OCI-LY1 (cell line): ENCODE data around the gene ST3GAL2.
"Not testable (repeated sequence)": the region's sequence is repeated elsewhere in the genome, so short reads cannot be mapped to it uniquely, and the experiment has no call there.

Source experiments
- H2AFZ ChIP-seq: fragments of 200-600 bp; sonication (generic), shearing (Covaris generic); 2 replicates; pipeline ENCODE4 v1.6.0; 2014; ENCODE audit warnings: antibody characterized with exemption, mild to moderate bottlenecking, low read length
- H3F3A ChIP-seq: fragments of 200-600 bp; sonication (generic), shearing (Covaris generic); 2 replicates; pipeline ENCODE4 v1.6.0; 2014; ENCODE audit warnings: mild to moderate bottlenecking, antibody characterized with exemption, low read length, moderate library complexity; ENCODE audit not compliant: insufficient read depth
- H3K27ac ChIP-seq: fragments of 200-600 bp; sonication (generic); 2 replicates; pipeline ENCODE4 v1.5.1; 2014; ENCODE audit warnings: low read length, mixed run types, mild to moderate bottlenecking, low read depth; ENCODE audit not compliant: poor library complexity, severe bottlenecking
- H3K27me3 ChIP-seq: fragments of 200-600 bp; sonication (generic); 2 replicates; pipeline ENCODE4 v1.6.0; 2014; ENCODE audit warnings: antibody characterized with exemption, mild to moderate bottlenecking, low read length, moderate library complexity; ENCODE audit not compliant: insufficient read depth
- H3K36me3 ChIP-seq: fragments of 200-600 bp; sonication (generic); 2 replicates; pipeline ENCODE4 v1.6.1; 2014; ENCODE audit warnings: mild to moderate bottlenecking, antibody characterized with exemption, low read length, moderate library complexity, mixed read lengths; ENCODE audit not compliant: insufficient read depth
- H3K4me1 ChIP-seq: fragments of 200-600 bp; sonication (generic); 2 replicates; pipeline ENCODE4 v1.5.1; 2014; ENCODE audit warnings: mild to moderate bottlenecking, low read length, moderate library complexity; ENCODE audit not compliant: insufficient read depth, severe bottlenecking
- H3K4me2 ChIP-seq: fragments of 200-600 bp; sonication (generic), shearing (Covaris generic); 2 replicates; pipeline ENCODE4 v1.6.1; 2014; ENCODE audit warnings: low read length
- H3K4me3 ChIP-seq: fragments of 200-600 bp; sonication (generic); 2 replicates; pipeline ENCODE4 v1.5.1; 2014; ENCODE audit warnings: low read length, low read depth, mild to moderate bottlenecking, mixed read lengths; ENCODE audit not compliant: poor library complexity, severe bottlenecking
- H3K79me2 ChIP-seq: fragments of 200-600 bp; shearing (Covaris generic); 2 replicates; pipeline ENCODE4 v1.6.1; 2016; ENCODE audit warnings: mixed run types, low read length, mixed read lengths; ENCODE audit not compliant: insufficient read depth
- H3K9ac ChIP-seq: fragments of 200-600 bp; sonication (generic), shearing (Covaris generic); 2 replicates; pipeline ENCODE4 v1.6.1; 2014; ENCODE audit warnings: mild to moderate bottlenecking, low read length, mixed read lengths
- H3K9me2 ChIP-seq: fragments of 200-600 bp; sonication (generic), shearing (Covaris generic); 2 replicates; pipeline ENCODE4 v1.6.1; 2014; ENCODE audit warnings: low read depth, mild to moderate bottlenecking, low read length, mixed read lengths
- H3K9me3 ChIP-seq: fragments of 200-600 bp; shearing (Covaris generic); 2 replicates; pipeline ENCODE4 v1.6.1; 2014; ENCODE audit warnings: low read length, mixed read lengths
- H4K20me1 ChIP-seq: fragments of 200-600 bp; sonication (generic), shearing (Covaris generic); 2 replicates; pipeline ENCODE4 v1.6.0; 2016; ENCODE audit warnings: mild to moderate bottlenecking, low read length; ENCODE audit not compliant: insufficient read depth
- EZH2 ChIP-seq: fragments of 200-600 bp; sonication (generic), shearing (Covaris generic); IDR thresholded peaks from 2 replicates; pipeline ENCODE4 v1.8.0; 2017; ENCODE audit warnings: borderline replicate concordance, mixed run types, mild to moderate bottlenecking, antibody characterized with exemption, low read length, moderate library complexity, mixed read lengths
- TF ChIP-seq, protein P1 (sequence below): fragments of 200-600 bp; sonication (generic), shearing (Covaris generic); IDR thresholded peaks from 2 replicates; pipeline ENCODE4 v1.5.1; 2017; ENCODE audit warnings: mild to moderate bottlenecking, antibody characterized with exemption, low read length, moderate library complexity, mixed read lengths

Gene ST3GAL2

GRCh38 chr16:70417661-70418060, 21.2 kb downstream of the ST3GAL2 start:
- Histone ChIP-seq H3F3A (no peaks in the 10 kb centered on the region), H3K79me2 (no peaks in the 10 kb centered on the region), H3K9me3 (no peaks in the 10 kb centered on the region), H3K4me1 (peaks cover 38% of the 10 kb centered on the region), H4K20me1 (no peaks in the 10 kb centered on the region), H3K4me2 (no peak overlapping the region; the same call in 1 of the 2 replicates), H3K4me3 (no peak overlapping the region), H3K27me3 (no peaks in the 10 kb centered on the region), H3K36me3 (no peaks in the 10 kb centered on the region), H3K27ac (peak overlapping the region; percentile 51), H3K9ac (no peak overlapping the region), H2AFZ (no peak overlapping the region), H3K9me2 (no peaks in the 10 kb centered on the region)
- TF ChIP-seq EZH2: no peak
- TF ChIP-seq, protein P1, sequence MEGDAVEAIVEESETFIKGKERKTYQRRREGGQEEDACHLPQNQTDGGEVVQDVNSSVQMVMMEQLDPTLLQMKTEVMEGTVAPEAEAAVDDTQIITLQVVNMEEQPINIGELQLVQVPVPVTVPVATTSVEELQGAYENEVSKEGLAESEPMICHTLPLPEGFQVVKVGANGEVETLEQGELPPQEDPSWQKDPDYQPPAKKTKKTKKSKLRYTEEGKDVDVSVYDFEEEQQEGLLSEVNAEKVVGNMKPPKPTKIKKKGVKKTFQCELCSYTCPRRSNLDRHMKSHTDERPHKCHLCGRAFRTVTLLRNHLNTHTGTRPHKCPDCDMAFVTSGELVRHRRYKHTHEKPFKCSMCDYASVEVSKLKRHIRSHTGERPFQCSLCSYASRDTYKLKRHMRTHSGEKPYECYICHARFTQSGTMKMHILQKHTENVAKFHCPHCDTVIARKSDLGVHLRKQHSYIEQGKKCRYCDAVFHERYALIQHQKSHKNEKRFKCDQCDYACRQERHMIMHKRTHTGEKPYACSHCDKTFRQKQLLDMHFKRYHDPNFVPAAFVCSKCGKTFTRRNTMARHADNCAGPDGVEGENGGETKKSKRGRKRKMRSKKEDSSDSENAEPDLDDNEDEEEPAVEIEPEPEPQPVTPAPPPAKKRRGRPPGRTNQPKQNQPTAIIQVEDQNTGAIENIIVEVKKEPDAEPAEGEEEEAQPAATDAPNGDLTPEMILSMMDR: peak; percentile 16; the same call in 1 of the 2 replicates

DNA sequence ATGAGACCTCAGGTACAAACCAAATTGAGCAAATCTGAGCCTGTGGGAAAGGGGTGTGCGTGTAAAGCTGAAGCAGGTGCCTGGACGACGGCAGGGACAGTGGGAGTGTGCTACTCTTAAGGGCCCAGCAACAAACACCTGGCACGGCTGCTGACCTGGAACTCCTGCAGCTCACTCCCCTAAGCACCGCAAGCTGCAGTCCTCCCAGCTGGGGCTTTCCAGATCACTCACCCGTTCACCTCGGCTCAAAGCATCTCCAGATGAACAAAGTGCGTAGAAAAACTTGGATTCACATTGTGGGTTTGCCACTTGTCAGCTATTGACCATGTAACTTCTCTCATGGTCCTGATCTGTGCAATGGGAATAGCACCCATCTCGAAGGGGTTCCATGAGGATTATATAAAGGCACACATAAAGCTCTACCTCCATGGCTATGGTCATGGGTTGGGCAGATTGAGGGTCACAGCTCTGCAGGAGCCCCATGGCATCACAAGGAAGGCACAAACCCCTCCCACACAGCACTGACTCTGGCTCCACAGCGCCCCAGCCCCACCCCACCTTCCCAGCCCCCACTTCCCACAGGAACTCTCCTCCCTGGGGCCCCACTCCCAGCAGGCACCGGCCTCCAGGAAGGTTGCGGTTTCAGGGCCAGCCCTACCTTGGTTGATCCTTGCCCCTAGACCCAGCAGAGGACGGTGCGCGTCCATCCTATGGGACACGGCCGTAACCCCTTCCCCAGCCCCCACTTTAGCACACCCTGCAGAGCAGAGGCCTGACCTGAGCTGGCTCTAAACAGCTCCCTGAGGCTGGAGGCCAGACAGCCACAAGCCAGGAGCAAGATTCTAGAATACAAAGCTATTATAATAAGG, 21.9 kb downstream of the ST3GAL2 start:
- H3F3A ChIP-seq: no peaks in the 10 kb centered on the region
- H3K9me2 ChIP-seq: no peaks in the 10 kb centered on the region
- H3K79me2 ChIP-seq: no peaks in the 10 kb centered on the region
- TF ChIP-seq EZH2: no peak
- no peaks in the 10 kb centered on the region for H3K27me3 ChIP-seq
- peaks cover 3% of the 10 kb centered on the region; the same call in 1 of the 2 replicates for H3K36me3 ChIP-seq
- H3K27ac ChIP-seq: peak overlapping the region; percentile 51
- H3K4me2 ChIP-seq: peak overlapping the region; percentile 3; the same call in 1 of the 2 replicates
- no peak overlapping the region for H3K4me3 ChIP-seq
- no peak overlapping the region for H2AFZ ChIP-seq
- no peaks in the 10 kb centered on the region for H4K20me1 ChIP-seq
- no peaks in the 10 kb centered on the region for H3K9me3 ChIP-seq
- peaks cover 38% of the 10 kb centered on the region for H3K4me1 ChIP-seq
- H3K9ac ChIP-seq: no peak overlapping the region

DNA sequence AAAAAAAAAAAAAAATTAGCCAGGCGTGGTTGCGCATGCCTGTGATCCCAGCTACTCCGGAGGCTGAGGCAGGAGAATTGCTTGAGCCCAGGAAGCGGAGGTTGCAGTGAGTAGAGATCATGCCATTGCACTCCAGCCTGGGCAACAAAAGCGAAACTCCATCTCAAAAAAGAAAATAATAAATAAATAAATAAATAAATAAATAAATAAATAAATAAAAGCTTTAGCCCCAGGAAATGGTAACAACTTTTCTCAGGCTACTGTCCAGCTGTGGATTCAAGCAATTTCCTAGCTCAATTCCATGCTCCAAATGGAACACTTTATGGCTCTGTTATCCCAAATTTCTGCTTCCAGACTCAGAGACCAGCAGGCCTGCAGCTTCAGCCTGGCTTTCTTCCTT, 25.3 kb downstream of the ST3GAL2 start:
- H3K27ac ChIP-seq, H3K9me3 ChIP-seq, H3K4me3 ChIP-seq, H3K79me2 ChIP-seq, H4K20me1 ChIP-seq, H3K36me3 ChIP-seq, H2AFZ ChIP-seq, H3F3A ChIP-seq, H3K9ac ChIP-seq, H3K9me2 ChIP-seq, H3K27me3 ChIP-seq, H3K4me2 ChIP-seq: not testable (repeated sequence)
- peaks cover 37% of the 10 kb centered on the region for H3K4me1 ChIP-seq

DNA sequence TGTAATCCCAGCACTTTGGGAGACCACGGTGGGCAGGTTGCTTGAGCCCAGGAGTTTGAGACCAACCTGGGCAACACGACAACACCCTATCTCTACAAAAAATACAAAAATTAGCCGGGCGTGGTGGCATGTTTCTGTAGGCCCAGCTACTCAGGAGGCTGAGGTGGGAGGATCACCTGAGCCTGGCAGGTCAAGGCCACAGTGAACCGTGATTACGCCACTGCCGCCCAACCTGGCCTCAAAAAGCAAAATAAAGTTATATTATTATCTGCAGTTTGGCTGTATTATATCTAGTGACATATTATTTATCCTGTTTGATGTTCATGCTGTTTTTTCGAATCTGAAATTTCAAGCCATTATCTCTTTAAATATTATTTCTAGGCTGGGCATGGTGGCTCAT, 26.5 kb downstream of the ST3GAL2 start:
- H3K36me3 ChIP-seq: peaks cover 5% of the 10 kb centered on the region; the same call in 1 of the 2 replicates
- no peak overlapping the region for H3K27ac ChIP-seq
- H4K20me1 ChIP-seq: no peaks in the 10 kb centered on the region

More for the DNA sequence above, 26.5 kb downstream of the ST3GAL2 start:
- Histone ChIP-seq H3F3A (no peaks in the 10 kb centered on the region), H3K4me3 (no peak overlapping the region), H3K27me3 (no peaks in the 10 kb centered on the region), H3K4me2 (no peak overlapping the region), H3K4me1 (peaks cover 37% of the 10 kb centered on the region), H3K9me3 (no peaks in the 10 kb centered on the region), H3K79me2 (no peaks in the 10 kb centered on the region), H2AFZ (no peak overlapping the region), H3K9me2 (no peaks in the 10 kb centered on the region), H3K9ac (no peak overlapping the region)
- TF ChIP-seq, protein P1: no peak
- no peak for TF ChIP-seq EZH2
